ENCODE results near the gene TSACC.
A peak's percentile ranks its signal among the peaks of the same experiment; 100 is the strongest.
"Not testable (repeated sequence)": the region's sequence is repeated elsewhere in the genome, so short reads cannot be mapped to it uniquely, and the experiment has no call there.

Gene TSACC

GRCh38 chr1:156323179-156323578 is 15.1 kb upstream of the TSACC start:
- ATAC-seq (replicated peaks); H3K9me3 Mint-ChIP-seq; H3K27ac Mint-ChIP-seq; H3K4me1 Mint-ChIP-seq; H3K27me3 Mint-ChIP-seq; H3K4me3 Mint-ChIP-seq; DNase-seq: not testable (repeated sequence)
- H3K36me3 Mint-ChIP-seq: peaks cover 29 to 35% of the 10 kb centered on the region in 2 donors

GRCh38 chr1:156336242-156336641 is 2.1 kb upstream of the TSACC start:
- peak overlapping the region; percentile 92 to 98 for H3K4me3 Mint-ChIP-seq
- DNase-seq (no peak), ATAC-seq (replicated peaks) (no peak)
- no peak overlapping the region for H3K27ac Mint-ChIP-seq
- H3K27me3 Mint-ChIP-seq: no peaks in the 10 kb centered on the region
- peaks cover 16 to 37% of the 10 kb centered on the region in 2 donors for H3K36me3 Mint-ChIP-seq
- peaks cover 12 to 28% of the 10 kb centered on the region in 2 donors for H3K4me1 Mint-ChIP-seq
- H3K9me3 Mint-ChIP-seq: no peaks in the 10 kb centered on the region

GRCh38 chr1:156337052-156337887 is 1.1 kb upstream of the TSACC start:
- H3K27me3 Mint-ChIP-seq: no peaks in the 10 kb centered on the region
- H3K36me3 Mint-ChIP-seq: peaks cover 11 to 35% of the 10 kb centered on the region in 2 donors
- peaks cover 12 to 28% of the 10 kb centered on the region in 2 donors for H3K4me1 Mint-ChIP-seq
- H3K27ac Mint-ChIP-seq: peak overlapping the region; percentile 97
- peak overlapping the region; percentile 92 to 98 for H3K4me3 Mint-ChIP-seq
- H3K9me3 Mint-ChIP-seq: no peaks in the 10 kb centered on the region
- ATAC-seq (replicated peaks) (no peak), DNase-seq (no peak)

GRCh38 chr1:156337888-156338179 is 492 bp upstream of the TSACC start:
- Mint-ChIP-seq H3K27me3 (no peaks in the 10 kb centered on the region), H3K9me3 (no peaks in the 10 kb centered on the region), H3K4me1 (peaks cover 12 to 28% of the 10 kb centered on the region in 2 donors), H3K36me3 (peaks cover 11 to 35% of the 10 kb centered on the region in 2 donors), H3K4me3 (peak overlapping the region; percentile 92 to 98), H3K27ac (peak overlapping the region; percentile 97)
- DNase-seq: no peak
- no peak for ATAC-seq (replicated peaks)

- peaks cover 1 to 7% of the 10 kb centered on the region in 2 donors for H3K36me3 Mint-ChIP-seq
- ATAC-seq (replicated peaks) (no peak), DNase-seq (no peak)
- H3K4me1 Mint-ChIP-seq: peaks cover under 1 to 2% of the 10 kb centered on the region in 2 donors
- no peaks in the 10 kb centered on the region for H3K9me3 Mint-ChIP-seq
- peaks cover 6 to 16% of the 10 kb centered on the region in 2 donors for H3K27me3 Mint-ChIP-seq
- H3K4me3 Mint-ChIP-seq: no peak overlapping the region
- no peak overlapping the region for H3K27ac Mint-ChIP-seq
Observed at GRCh38 chr1:156342166-156342955, 4.0 kb downstream of the TSACC start.

GRCh38 chr1:156344409-156344808 is 6.1 kb downstream of the TSACC start:
- Mint-ChIP-seq H3K9me3 (no peaks in the 10 kb centered on the region), H3K4me1 (no peaks in the 10 kb centered on the region), H3K36me3 (no peaks in the 10 kb centered on the region), H3K27me3 (peaks cover 17 to 19% of the 10 kb centered on the region in 2 donors), H3K4me3 (no peak overlapping the region), H3K27ac (no peak overlapping the region)
- ATAC-seq (replicated peaks) (no peak), DNase-seq (no peak)

GRCh38 chr1:156346035-156346434 is 7.7 kb downstream of the TSACC start:
- DNase-seq; H3K4me3 Mint-ChIP-seq; ATAC-seq (replicated peaks); H3K27ac Mint-ChIP-seq; H3K9me3 Mint-ChIP-seq; H3K4me1 Mint-ChIP-seq; H3K36me3 Mint-ChIP-seq: not testable (repeated sequence)
- H3K27me3 Mint-ChIP-seq: peaks cover 17 to 19% of the 10 kb centered on the region in 2 donors

GRCh38 chr1:156346636-156347035 is 8.3 kb downstream of the TSACC start:
- no peaks in the 10 kb centered on the region for H3K9me3 Mint-ChIP-seq
- H3K4me1 Mint-ChIP-seq: no peaks in the 10 kb centered on the region
- H3K36me3 Mint-ChIP-seq: no peaks in the 10 kb centered on the region
- no peak overlapping the region for H3K27ac Mint-ChIP-seq
- ATAC-seq (replicated peaks) (no peak), DNase-seq (no peak)
- H3K27me3 Mint-ChIP-seq: peaks cover 17 to 19% of the 10 kb centered on the region in 2 donors
- H3K4me3 Mint-ChIP-seq: no peak overlapping the region

- ATAC-seq (replicated peaks) (no peak), DNase-seq (no peak)
- Mint-ChIP-seq H3K27me3 (peaks cover 17 to 19% of the 10 kb centered on the region in 2 donors), H3K36me3 (no peaks in the 10 kb centered on the region), H3K4me3 (no peak overlapping the region), H3K4me1 (no peaks in the 10 kb centered on the region), H3K9me3 (no peaks in the 10 kb centered on the region), H3K27ac (no peak overlapping the region)
Observed at GRCh38 chr1:156347331-156347730, 9.0 kb downstream of the TSACC start.

- H3K9me3 Mint-ChIP-seq; ATAC-seq (replicated peaks); H3K4me1 Mint-ChIP-seq; DNase-seq; H3K36me3 Mint-ChIP-seq; H3K27ac Mint-ChIP-seq; H3K4me3 Mint-ChIP-seq: not testable (repeated sequence)
- H3K27me3 Mint-ChIP-seq: peaks cover 13 to 27% of the 10 kb centered on the region in 2 donors
Observed at GRCh38 chr1:156352481-156352880, 14.2 kb downstream of the TSACC start.

- no peaks in the 10 kb centered on the region for H3K36me3 Mint-ChIP-seq
- no peaks in the 10 kb centered on the region for H3K9me3 Mint-ChIP-seq
- DNase-seq (no peak), ATAC-seq (replicated peaks) (peak in 1 of 2 donors; percentile 56)
- peaks cover 6% of the 10 kb centered on the region in 2 donors for H3K4me1 Mint-ChIP-seq
- no peak overlapping the region for H3K27ac Mint-ChIP-seq
- peaks cover 25 to 42% of the 10 kb centered on the region in 2 donors for H3K27me3 Mint-ChIP-seq
- H3K4me3 Mint-ChIP-seq: no peak overlapping the region
Observed at GRCh38 chr1:156356262-156356874, 18.0 kb downstream of the TSACC start.

GRCh38 chr1:156356875-156357534 is 18.7 kb downstream of the TSACC start:
- DNase-seq (peak; percentile 43), ATAC-seq (replicated peaks) (peak; percentile 93 to 97)
- Mint-ChIP-seq H3K4me3 (no peak overlapping the region), H3K27ac (no peak overlapping the region), H3K27me3 (peaks cover 25 to 42% of the 10 kb centered on the region in 2 donors), H3K36me3 (no peaks in the 10 kb centered on the region), H3K9me3 (no peaks in the 10 kb centered on the region), H3K4me1 (peaks cover 6% of the 10 kb centered on the region in 2 donors)

GRCh38 chr1:156357977-156358376 is 19.7 kb downstream of the TSACC start:
- no peak for ATAC-seq (replicated peaks)

GRCh38 chr1:156358641-156359040 is 20.3 kb downstream of the TSACC start:
- no peak overlapping the region for H3K27ac Mint-ChIP-seq
- DNase-seq (no peak), ATAC-seq (replicated peaks) (no peak)
- no peak overlapping the region for H3K4me3 Mint-ChIP-seq
- no peaks in the 10 kb centered on the region for H3K9me3 Mint-ChIP-seq
- H3K36me3 Mint-ChIP-seq: no peaks in the 10 kb centered on the region
- H3K27me3 Mint-ChIP-seq: peaks cover 25 to 44% of the 10 kb centered on the region in 2 donors
- H3K4me1 Mint-ChIP-seq: peaks cover 6% of the 10 kb centered on the region in 2 donors

More at GRCh38 chr1:156357977-156358376, 19.7 kb downstream of the TSACC start:
- Mint-ChIP-seq H3K4me1 (peaks cover 6% of the 10 kb centered on the region in 2 donors), H3K27me3 (peaks cover 25 to 42% of the 10 kb centered on the region in 2 donors), H3K36me3 (no peaks in the 10 kb centered on the region), H3K9me3 (no peaks in the 10 kb centered on the region), H3K27ac (no peak overlapping the region), H3K4me3 (no peak overlapping the region)
- DNase-seq: no peak

Data from stimulated activated naive B cell treated with anti-CD40 and anti-IgM and Interleukin-4, amounts not matched to agents 10 μg/mL and 1 μg/mL and 100 μg/mL, for 72 hours (primary cell).